GM19035 (cell line): ENCODE data around the gene TMEM217.
A peak's percentile ranks its signal among the peaks of the same experiment; 100 is the strongest.
"Not testable (repeated sequence)": the region's sequence is repeated elsewhere in the genome, so short reads cannot be mapped to it uniquely, and the experiment has no call there.

Experiments
- ATAC-seq: cut with Tn5 transposase; IDR thresholded peaks from one replicate; pipeline ENCODE4 v1.9.1; 2021; ENCODE audit not compliant: unreplicated experiment

The TMEM217 gene

GRCh38 chr6:37257634-37258404 lies at the start of gene TMEM217, which contains the start of gene TBC1D22B:
TMEM217 (minus strand) TSS chr6:37258144; CDS start chr6:37219030, 39,114 bp downstream.
TBC1D22B (plus strand) TSS chr6:37257772; CDS start chr6:37257918, 146 bp downstream.
- peak; percentile 98 for ATAC-seq

- not testable (repeated sequence) for ATAC-seq
Measured at GRCh38 chr6:37307484-37307883, 49.5 kb upstream of the TMEM217 start.

- no peak for ATAC-seq
Measured at GRCh38 chr6:37306624-37307222, 48.8 kb upstream of the TMEM217 start.

GRCh38 chr6:37305841-37306425 lies 48.0 kb upstream of the TMEM217 start:
- ATAC-seq: no peak

GRCh38 chr6:37304766-37305165 lies 46.8 kb upstream of the TMEM217 start:
- no peak for ATAC-seq

- no peak for ATAC-seq
Measured at GRCh38 chr6:37303891-37304503, 46.1 kb upstream of the TMEM217 start.

- ATAC-seq: no peak
Measured at GRCh38 chr6:37303091-37303660, 45.2 kb upstream of the TMEM217 start.

- no peak for ATAC-seq
Measured at GRCh38 chr6:37302086-37302686, 44.2 kb upstream of the TMEM217 start.

GRCh38 chr6:37299990-37300389 lies 42.0 kb upstream of the TMEM217 start:
- ATAC-seq: no peak

GRCh38 chr6:37298958-37299357 lies 41.0 kb upstream of the TMEM217 start:
- ATAC-seq: no peak

GRCh38 chr6:37297637-37298036 lies 39.7 kb upstream of the TMEM217 start:
- ATAC-seq: not testable (repeated sequence)

- no peak for ATAC-seq
Measured at GRCh38 chr6:37293426-37293825, 35.5 kb upstream of the TMEM217 start.

GRCh38 chr6:37289931-37290330 lies 32.0 kb upstream of the TMEM217 start:
- no peak for ATAC-seq

GRCh38 chr6:37288247-37288646 lies 30.3 kb upstream of the TMEM217 start:
- no peak for ATAC-seq

GRCh38 chr6:37287519-37288157 lies 29.7 kb upstream of the TMEM217 start:
- no peak for ATAC-seq

GRCh38 chr6:37285861-37286311 lies 27.9 kb upstream of the TMEM217 start:
- ATAC-seq: no peak

- ATAC-seq: no peak
Measured at GRCh38 chr6:37284781-37285180, 26.8 kb upstream of the TMEM217 start.

GRCh38 chr6:37283671-37284151 lies 25.8 kb upstream of the TMEM217 start:
- no peak for ATAC-seq

GRCh38 chr6:37283268-37283667 lies 25.3 kb upstream of the TMEM217 start:
- no peak for ATAC-seq

- no peak for ATAC-seq
Measured at GRCh38 chr6:37282371-37282770, 24.4 kb upstream of the TMEM217 start.
